GM21717 (cell line): ENCODE results near the gene FIBCD1.

Experiments used
- ATAC-seq: cut with Tn5 transposase; IDR thresholded peaks from one replicate; pipeline ENCODE4 v1.9.1; 2021; ENCODE audit warnings: mild to moderate bottlenecking, moderate library complexity; ENCODE audit not compliant: unreplicated experiment

The FIBCD1 gene

GRCh38 chr9:130938652-130939404 lies at the start of gene FIBCD1:
FIBCD1 (minus strand) TSS chr9:130939247; CDS start chr9:130938607, 640 bp downstream.
- ATAC-seq = no peak

- ATAC-seq = no peak
Measured at GRCh38 chr9:130988400-130988747, 49.3 kb upstream of the FIBCD1 start.

- ATAC-seq = no peak
Measured at GRCh38 chr9:130987738-130988399, 48.8 kb upstream of the FIBCD1 start.

GRCh38 chr9:130987054-130987453 lies 48.0 kb upstream of the FIBCD1 start:
- no peak for ATAC-seq

- no peak for ATAC-seq
Measured at GRCh38 chr9:130986356-130986965, 47.4 kb upstream of the FIBCD1 start.

GRCh38 chr9:130985606-130986162 lies 46.6 kb upstream of the FIBCD1 start:
- ATAC-seq = no peak

- ATAC-seq = no peak
Measured at GRCh38 chr9:130985029-130985428, 46.0 kb upstream of the FIBCD1 start.

GRCh38 chr9:130984521-130984920 lies 45.5 kb upstream of the FIBCD1 start:
- no peak for ATAC-seq

- no peak for ATAC-seq
Measured at GRCh38 chr9:130983970-130984369, 44.9 kb upstream of the FIBCD1 start.

GRCh38 chr9:130983359-130983670 lies 44.3 kb upstream of the FIBCD1 start:
- ATAC-seq = no peak

- no peak for ATAC-seq
Measured at GRCh38 chr9:130982636-130983358, 43.8 kb upstream of the FIBCD1 start.

GRCh38 chr9:130981756-130982137 lies 42.7 kb upstream of the FIBCD1 start:
- ATAC-seq = no peak

- no peak for ATAC-seq
Measured at GRCh38 chr9:130981002-130981755, 42.1 kb upstream of the FIBCD1 start.

GRCh38 chr9:130980526-130980925 lies 41.5 kb upstream of the FIBCD1 start:
- ATAC-seq = no peak

GRCh38 chr9:130979591-130980385 lies 40.7 kb upstream of the FIBCD1 start:
- no peak for ATAC-seq

- ATAC-seq = no peak
Measured at GRCh38 chr9:130977811-130978221, 38.8 kb upstream of the FIBCD1 start.

- ATAC-seq = no peak
Measured at GRCh38 chr9:130975932-130976841, 37.1 kb upstream of the FIBCD1 start.

- ATAC-seq = no peak
Measured at GRCh38 chr9:130975156-130975555, 36.1 kb upstream of the FIBCD1 start.

GRCh38 chr9:130974697-130975096 lies 35.6 kb upstream of the FIBCD1 start:
- ATAC-seq = no peak
